ENCODE results near the gene FLVCR2.

Gene FLVCR2

DNA sequence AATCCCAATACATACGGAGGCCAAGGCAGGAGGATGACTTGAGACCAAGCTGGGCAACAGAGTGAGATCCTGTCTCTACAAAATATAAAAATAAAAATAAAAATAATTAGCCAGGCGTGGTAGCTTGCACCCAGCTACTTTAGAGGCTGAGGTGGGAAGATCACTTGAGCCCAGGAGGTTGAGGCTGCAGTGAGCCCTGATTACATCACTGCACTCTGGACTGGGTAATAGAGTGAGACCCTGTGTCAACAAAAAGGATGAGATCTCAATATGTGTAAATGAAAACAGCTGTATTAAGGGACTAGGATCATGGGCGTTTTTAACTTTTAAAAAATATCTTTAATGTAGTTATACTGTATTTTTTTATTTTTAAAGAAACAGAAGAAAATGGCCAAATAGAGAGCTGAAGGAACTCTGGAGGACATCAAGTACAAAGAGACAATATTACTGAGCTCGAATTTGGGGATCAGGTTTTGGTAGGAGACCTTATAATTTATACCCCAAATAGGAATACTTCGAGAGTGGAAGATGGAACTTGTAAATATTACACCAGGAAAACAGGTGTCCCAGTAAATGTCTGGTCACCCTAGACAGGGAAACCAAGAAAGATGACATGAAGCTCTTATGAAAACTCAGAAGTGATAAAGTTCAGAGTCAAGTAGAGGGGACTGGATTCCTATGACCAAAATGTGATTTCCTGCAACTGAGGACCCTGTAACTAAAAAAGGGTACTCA lies 43.1 kb upstream of the FLVCR2 start:
- TF ChIP-seq TARDBP (IDR thresholded peaks at IDR 0.05) (no peak), CTBP1 (IDR thresholded peaks at IDR 0.05; ENCODE audit: borderline replicate concordance) (no peak), HDGF (IDR thresholded peaks at IDR 0.05; ENCODE audit: borderline replicate concordance) (no peak), SUZ12 (IDR thresholded peaks at IDR 0.05) (no peak), ZNF384 (IDR thresholded peaks at IDR 0.05) (no peak), ARNT (IDR thresholded peaks at IDR 0.05) (no peak), FOXK2 (IDR thresholded peaks at IDR 0.05) (no peak), SP1 (IDR thresholded peaks at IDR 0.05) (no peak), LEF1 (IDR thresholded peaks at IDR 0.05; ENCODE audit: borderline replicate concordance) (no peak), NFRKB (IDR thresholded peaks at IDR 0.05) (no peak), ELF4 (IDR thresholded peaks at IDR 0.05) (no peak), FOXA1 (IDR thresholded peaks at IDR 0.05) (no peak), FOXM1 (IDR thresholded peaks at IDR 0.05; ENCODE audit: borderline replicate concordance) (no peak)
- TF ChIP-seq, protein P1, sequence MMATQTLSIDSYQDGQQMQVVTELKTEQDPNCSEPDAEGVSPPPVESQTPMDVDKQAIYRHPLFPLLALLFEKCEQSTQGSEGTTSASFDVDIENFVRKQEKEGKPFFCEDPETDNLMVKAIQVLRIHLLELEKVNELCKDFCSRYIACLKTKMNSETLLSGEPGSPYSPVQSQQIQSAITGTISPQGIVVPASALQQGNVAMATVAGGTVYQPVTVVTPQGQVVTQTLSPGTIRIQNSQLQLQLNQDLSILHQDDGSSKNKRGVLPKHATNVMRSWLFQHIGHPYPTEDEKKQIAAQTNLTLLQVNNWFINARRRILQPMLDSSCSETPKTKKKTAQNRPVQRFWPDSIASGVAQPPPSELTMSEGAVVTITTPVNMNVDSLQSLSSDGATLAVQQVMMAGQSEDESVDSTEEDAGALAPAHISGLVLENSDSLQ (IDR thresholded peaks at IDR 0.05), result no peak
- CTCF ChIA-PET, result interaction anchor here (0.6 kb wide), 1 partner anchor 16 kb away, joined by 5 read pairs; no protein-coding TSS in a partner anchor
- DNase-seq (ENCODE audit: extremely low spot score), result no peak
- POLR2A ChIA-PET, result interaction anchor here (0.6 kb wide), 1 partner anchor 54 kb away, joined by 3 read pairs; no protein-coding TSS in a partner anchor

DNA sequence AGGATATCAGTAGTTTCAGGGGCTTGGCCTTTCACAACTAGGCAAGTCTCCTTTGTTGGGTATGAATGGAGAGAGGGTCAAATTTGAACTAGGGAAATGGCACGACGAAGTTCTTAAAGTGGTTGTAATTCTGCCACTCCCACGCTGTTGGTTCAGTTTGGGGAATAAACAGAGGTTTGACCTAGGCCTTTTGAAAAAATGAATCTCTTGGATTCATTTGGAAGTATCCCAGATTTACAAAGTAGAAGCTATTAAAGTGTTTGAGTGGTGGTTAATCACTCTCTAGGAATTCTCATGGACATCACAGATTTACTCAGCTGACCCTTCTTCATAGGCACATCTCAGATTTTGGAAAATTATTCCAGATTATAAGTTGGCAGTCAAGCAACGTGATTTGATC lies 41.3 kb upstream of the FLVCR2 start:
- TF ChIP-seq HDGF (IDR thresholded peaks at IDR 0.05; ENCODE audit: borderline replicate concordance) (no peak), ELF4 (IDR thresholded peaks at IDR 0.05) (no peak), CTBP1 (IDR thresholded peaks at IDR 0.05; ENCODE audit: borderline replicate concordance) (no peak), FOXA1 (IDR thresholded peaks at IDR 0.05) (no peak), FOXM1 (IDR thresholded peaks at IDR 0.05; ENCODE audit: borderline replicate concordance) (no peak), ARNT (IDR thresholded peaks at IDR 0.05) (no peak)
- CTCF ChIA-PET, result no interaction called here
- no peak for DNase-seq (ENCODE audit: extremely low spot score)
- POLR2A ChIA-PET, result no interaction called here

DNA sequence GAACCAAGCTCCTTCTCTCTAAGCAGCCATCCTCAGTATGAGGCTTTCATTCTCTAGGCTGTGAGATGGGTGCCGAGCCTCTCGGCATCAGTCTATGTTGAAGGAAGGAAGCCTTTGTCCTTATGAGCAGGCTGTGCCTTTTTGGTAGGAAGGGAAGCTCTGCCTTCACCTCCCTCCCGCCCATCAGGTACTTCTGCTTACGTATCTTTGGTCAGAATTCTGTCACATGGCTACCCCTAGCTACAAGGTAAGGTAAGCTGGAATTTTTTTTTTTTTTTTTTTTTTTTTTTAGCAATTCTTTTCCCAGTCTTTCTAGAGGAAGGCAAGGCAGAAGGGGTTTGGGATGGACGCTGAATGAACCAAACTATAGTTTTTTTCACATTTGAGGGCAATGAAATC lies 39.3 kb upstream of the FLVCR2 start:
- no peak for TF ChIP-seq SP1 (IDR thresholded peaks at IDR 0.05)
- no peak for TF ChIP-seq SUZ12 (IDR thresholded peaks at IDR 0.05)
- TF ChIP-seq NFRKB (IDR thresholded peaks at IDR 0.05), result no peak
- TF ChIP-seq TARDBP (IDR thresholded peaks at IDR 0.05), result no peak
- TF ChIP-seq L3MBTL2 (conservative IDR thresholded peaks at IDR 0.05), result no peak
- TF ChIP-seq BHLHE40 (IDR thresholded peaks at IDR 0.05; ENCODE audit: borderline replicate concordance), result no peak
- TF ChIP-seq, protein P1 (IDR thresholded peaks at IDR 0.05), result no peak
- no peak for TF ChIP-seq LEF1 (IDR thresholded peaks at IDR 0.05; ENCODE audit: borderline replicate concordance)
- TF ChIP-seq ELF4 (IDR thresholded peaks at IDR 0.05), result no peak
- no peak for TF ChIP-seq HDGF (IDR thresholded peaks at IDR 0.05; ENCODE audit: borderline replicate concordance)
- no peak for TF ChIP-seq FOXM1 (IDR thresholded peaks at IDR 0.05; ENCODE audit: borderline replicate concordance)
- TF ChIP-seq FOXA1 (IDR thresholded peaks at IDR 0.05), result no peak
- no peak for TF ChIP-seq ZNF384 (IDR thresholded peaks at IDR 0.05)
- no peak for TF ChIP-seq CTBP1 (IDR thresholded peaks at IDR 0.05; ENCODE audit: borderline replicate concordance)
- ChIA-PET CTCF (no interaction called here), POLR2A (no interaction called here)
- no peak for DNase-seq (ENCODE audit: extremely low spot score)

DNA sequence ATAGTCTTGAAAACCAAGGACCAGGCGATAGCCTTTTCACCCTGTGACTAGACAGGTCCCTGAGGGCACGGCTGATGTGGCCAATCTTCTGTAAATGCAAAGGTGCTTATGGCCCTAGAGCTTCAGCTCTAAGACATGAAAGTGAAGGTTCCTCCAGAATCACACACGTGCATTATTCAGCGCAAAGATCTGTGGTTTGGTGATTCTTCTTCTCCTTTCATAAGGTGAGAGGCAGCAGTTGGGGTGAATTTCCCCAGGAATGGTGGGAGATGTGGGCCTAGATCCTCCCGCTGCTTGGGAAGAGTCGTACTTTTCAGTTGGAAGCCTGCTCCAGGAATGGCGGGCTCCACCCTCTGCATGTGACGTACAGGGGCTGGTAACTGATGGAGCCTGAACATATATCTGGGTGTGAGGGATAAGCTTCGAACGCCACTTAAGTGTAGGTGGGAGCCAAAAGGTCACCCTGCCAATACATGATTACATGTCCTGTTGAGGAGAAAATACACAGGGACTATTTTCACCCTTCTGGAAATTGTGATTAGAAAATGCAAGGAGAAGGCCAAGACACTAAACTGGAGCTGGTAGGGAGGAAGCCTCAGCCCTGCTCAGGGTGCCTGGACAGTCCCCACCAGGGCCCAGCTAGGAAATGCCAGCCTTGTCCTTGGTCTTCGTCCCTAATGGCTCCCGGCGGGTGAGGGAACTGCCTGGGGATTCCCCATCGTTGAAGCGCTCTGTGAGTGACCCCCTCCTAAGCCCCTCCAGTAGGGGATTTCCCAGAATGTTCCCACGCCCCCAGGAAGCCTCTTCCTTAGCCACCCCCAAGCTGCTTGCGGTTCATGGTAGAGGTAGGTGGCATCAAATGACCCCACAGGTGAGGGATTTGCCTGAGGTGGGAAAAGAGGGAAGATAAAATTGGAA lies 38.6 kb upstream of the FLVCR2 start:
- no peak for DNase-seq (ENCODE audit: extremely low spot score)
- ChIA-PET CTCF (no interaction called here), POLR2A (no interaction called here)
- TF ChIP-seq, protein P1 (IDR thresholded peaks at IDR 0.05), result no peak
- TF ChIP-seq TARDBP (IDR thresholded peaks at IDR 0.05) (no peak), HDGF (IDR thresholded peaks at IDR 0.05; ENCODE audit: borderline replicate concordance) (no peak), FOXK2 (IDR thresholded peaks at IDR 0.05) (no peak)

DNA sequence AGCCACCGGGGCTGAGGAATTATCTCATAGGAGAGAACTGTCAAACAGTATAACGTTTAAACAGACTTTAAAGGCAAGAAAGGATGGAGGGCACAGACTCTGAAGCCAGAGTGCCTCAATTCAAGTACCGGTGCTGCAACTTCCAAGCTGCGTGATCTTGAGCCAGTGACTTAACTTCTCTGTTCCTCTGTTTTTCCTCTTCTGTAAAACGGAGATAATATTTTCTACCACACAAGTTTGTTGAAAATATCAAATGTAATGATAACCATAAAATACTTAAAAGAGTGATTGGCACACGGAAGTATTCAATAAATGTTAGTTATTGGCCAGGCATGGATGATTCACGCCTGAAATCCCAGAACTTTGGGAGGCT lies 38.0 kb upstream of the FLVCR2 start:
- ChIA-PET POLR2A (no interaction called here), CTCF (no interaction called here)
- no peak for DNase-seq (ENCODE audit: extremely low spot score)
- TF ChIP-seq SUZ12 (IDR thresholded peaks at IDR 0.05), result no peak
- TF ChIP-seq FOXA1 (IDR thresholded peaks at IDR 0.05), result no peak
- no peak for TF ChIP-seq NFRKB (IDR thresholded peaks at IDR 0.05)
- TF ChIP-seq HDGF (IDR thresholded peaks at IDR 0.05; ENCODE audit: borderline replicate concordance), result no peak
- TF ChIP-seq TARDBP (IDR thresholded peaks at IDR 0.05), result no peak
- TF ChIP-seq LEF1 (IDR thresholded peaks at IDR 0.05; ENCODE audit: borderline replicate concordance), result no peak
- TF ChIP-seq, protein P1 (IDR thresholded peaks at IDR 0.05), result no peak
- no peak for TF ChIP-seq BHLHE40 (IDR thresholded peaks at IDR 0.05; ENCODE audit: borderline replicate concordance)
- TF ChIP-seq L3MBTL2 (conservative IDR thresholded peaks at IDR 0.05), result no peak
- TF ChIP-seq FOXK2 (IDR thresholded peaks at IDR 0.05), result no peak
- no peak for TF ChIP-seq ELF4 (IDR thresholded peaks at IDR 0.05)

Measured in HEK293T (cell line).